GM19397 (cell line): ENCODE data around the gene AFF3.

Experiments
- ATAC-seq: cut with Tn5 transposase; IDR thresholded peaks from one replicate; pipeline ENCODE4 v1.9.1; 2021; ENCODE audit warnings: mild to moderate bottlenecking, moderate library complexity; ENCODE audit not compliant: unreplicated experiment

Gene AFF3

GRCh38 chr2:99729104-99730025 is 413.0 kb downstream of the AFF3 start:
- no peak for ATAC-seq

GRCh38 chr2:99728166-99728565 is 414.2 kb downstream of the AFF3 start:
- ATAC-seq: no peak

GRCh38 chr2:99727199-99727598 is 415.2 kb downstream of the AFF3 start:
- no peak for ATAC-seq

GRCh38 chr2:99726691-99727090 is 415.7 kb downstream of the AFF3 start:
- ATAC-seq: no peak

GRCh38 chr2:99725820-99726219 is 416.6 kb downstream of the AFF3 start:
- no peak for ATAC-seq

- no peak for ATAC-seq
These were observed 419.9 kb downstream of the AFF3 start for GRCh38 chr2:99722476-99722875.

- no peak for ATAC-seq
These were observed 423.3 kb downstream of the AFF3 start for GRCh38 chr2:99719102-99719501.

- no peak for ATAC-seq
These were observed 426.4 kb downstream of the AFF3 start for GRCh38 chr2:99715956-99716355.

- no peak for ATAC-seq
These were observed 428.0 kb downstream of the AFF3 start for GRCh38 chr2:99714349-99714748.

- no peak for ATAC-seq
These were observed 431.2 kb downstream of the AFF3 start for GRCh38 chr2:99711144-99711543.

GRCh38 chr2:99710721-99711120 is 431.7 kb downstream of the AFF3 start:
- no peak for ATAC-seq

GRCh38 chr2:99709229-99709628 is 433.2 kb downstream of the AFF3 start:
- no peak for ATAC-seq

- no peak for ATAC-seq
These were observed 434.2 kb downstream of the AFF3 start for GRCh38 chr2:99708231-99708630.

- ATAC-seq: no peak
These were observed 434.8 kb downstream of the AFF3 start for GRCh38 chr2:99707592-99707991.

- no peak for ATAC-seq
These were observed 435.7 kb downstream of the AFF3 start for GRCh38 chr2:99706735-99707134.

GRCh38 chr2:99701503-99701902 is 440.9 kb downstream of the AFF3 start:
- no peak for ATAC-seq

- no peak for ATAC-seq
These were observed 441.6 kb downstream of the AFF3 start for GRCh38 chr2:99700482-99701398.

- no peak for ATAC-seq
These were observed 443.5 kb downstream of the AFF3 start for GRCh38 chr2:99698896-99699295.

GRCh38 chr2:99697811-99698568 is 444.4 kb downstream of the AFF3 start:
- no peak for ATAC-seq

- ATAC-seq: no peak
These were observed 446.5 kb downstream of the AFF3 start for GRCh38 chr2:99695944-99696253.
